Subcutaneous abdominal adipose tissue (tissue), 5 donors: ENCODE measurements around the gene CNOT1.

Experiments used
- H3K27ac ChIP-seq: one replicate; pipeline ENCODE4 v1.7.0; 2013; ENCODE audit warnings: low read depth, mild to moderate bottlenecking, inconsistent platforms, low read length, moderate library complexity
- H3K27me3 ChIP-seq, 5 donors: one replicate each; pipeline ENCODE4 v1.7.0; 2013; ENCODE audit warnings: low read length in 5 of 5, inconsistent platforms in 1 of 5; ENCODE audit not compliant: control insufficient read depth in 5 of 5, insufficient read depth in 4 of 5
- H3K36me3 ChIP-seq, 5 donors: one replicate each; pipeline ENCODE4 v1.7.0; 2013; ENCODE audit warnings: low read length in 5 of 5; ENCODE audit not compliant: control insufficient read depth in 5 of 5, insufficient read depth in 5 of 5
- H3K4me1 ChIP-seq, 5 donors: one replicate each; pipeline ENCODE4 v1.7.0; 2013; ENCODE audit warnings: low read length in 5 of 5, mild to moderate bottlenecking in 3 of 5, moderate library complexity in 1 of 5; ENCODE audit not compliant: control insufficient read depth in 5 of 5, insufficient read depth in 5 of 5
- H3K4me3 ChIP-seq, 5 donors: one replicate each; pipeline ENCODE4 v1.7.0; 2013; ENCODE audit warnings: low read length in 5 of 5, low read depth in 1 of 5
- H3K9ac ChIP-seq, 5 donors: one replicate each; pipeline ENCODE4 v1.7.0; 2013; ENCODE audit warnings: low read length in 5 of 5, mild to moderate bottlenecking in 4 of 5, moderate library complexity in 3 of 5
- H3K9me3 ChIP-seq, 5 donors: one replicate each; pipeline ENCODE4 v1.7.0; 2013; ENCODE audit warnings: low read length in 5 of 5; ENCODE audit not compliant: control insufficient read depth in 5 of 5
- donor health status: healthy.
- donor health status: healthy.
- donor health status: healthy.
- donor health status: healthy.
- donor health status: healthy.

The CNOT1 gene

DNA sequence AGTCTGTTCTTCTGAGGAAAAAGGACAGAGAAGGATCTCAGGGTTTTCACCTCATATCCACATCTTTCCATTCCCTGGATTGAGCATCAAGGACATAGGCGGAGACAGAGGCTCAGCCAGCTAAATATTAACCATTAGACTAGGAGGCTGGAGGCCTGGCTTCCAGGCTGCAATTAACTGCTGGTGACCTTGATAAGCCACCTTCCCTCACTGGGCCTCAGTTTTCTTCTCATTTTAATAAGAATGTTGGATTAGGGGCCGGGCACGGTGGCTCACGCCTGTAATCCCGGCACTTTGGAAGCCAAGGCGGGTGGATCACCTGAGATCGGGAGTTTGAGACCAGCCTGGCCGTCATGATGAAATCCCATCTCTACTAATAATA lies 25.6 kb upstream of the CNOT1 start:
- no peak overlapping the region for H3K4me3 ChIP-seq
- H3K36me3 ChIP-seq, result no peaks in the 10 kb centered on the region
- no peak overlapping the region for H3K9ac ChIP-seq
- no peak overlapping the region for H3K27ac ChIP-seq
- H3K4me1 ChIP-seq, result no peaks in the 10 kb centered on the region
- peaks cover 0 to 4% (median 0%) of the 10 kb centered on the region in 5 donors for H3K27me3 ChIP-seq
- H3K9me3 ChIP-seq, result no peaks in the 10 kb centered on the region

DNA sequence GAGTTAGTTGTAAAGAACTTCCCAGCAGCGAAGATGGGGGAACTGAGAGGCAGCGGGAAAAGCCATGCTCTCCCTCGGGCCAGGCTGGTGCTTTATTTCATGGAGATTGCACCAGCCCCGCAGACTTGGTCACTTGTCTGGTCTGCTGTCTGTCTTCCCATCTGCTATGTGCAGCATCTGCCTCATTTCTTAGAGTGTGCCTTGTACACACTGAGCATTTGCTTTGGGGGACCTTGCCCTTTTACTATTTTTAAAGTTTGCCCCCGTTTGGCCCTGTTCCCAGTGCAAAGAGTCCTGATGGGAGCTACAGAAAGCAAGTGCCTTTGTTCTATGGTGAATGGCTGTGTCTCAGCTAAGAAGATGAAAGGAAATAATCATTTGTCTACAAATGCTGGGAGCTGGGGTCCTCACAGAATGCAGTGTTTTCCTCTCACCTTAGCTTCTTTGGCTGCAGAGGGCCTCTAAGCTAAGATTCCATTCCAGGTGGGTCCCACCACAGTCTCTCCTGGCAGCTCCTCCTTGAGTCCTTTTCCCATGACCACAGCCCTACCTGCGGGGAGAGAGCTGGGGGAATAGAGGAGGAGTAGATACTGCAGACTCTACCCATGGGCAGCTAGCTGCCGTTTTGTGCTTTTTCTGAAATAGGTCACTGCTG lies 25.1 kb upstream of the CNOT1 start:
- Histone ChIP-seq H3K4me3 (no peak overlapping the region), H3K4me1 (peaks cover 0 to 3% (median 0%) of the 10 kb centered on the region in 5 donors), H3K9ac (no peak overlapping the region), H3K27me3 (peaks cover 0 to 4% (median 0%) of the 10 kb centered on the region in 5 donors), H3K9me3 (no peaks in the 10 kb centered on the region), H3K27ac (no peak overlapping the region), H3K36me3 (no peaks in the 10 kb centered on the region)

DNA sequence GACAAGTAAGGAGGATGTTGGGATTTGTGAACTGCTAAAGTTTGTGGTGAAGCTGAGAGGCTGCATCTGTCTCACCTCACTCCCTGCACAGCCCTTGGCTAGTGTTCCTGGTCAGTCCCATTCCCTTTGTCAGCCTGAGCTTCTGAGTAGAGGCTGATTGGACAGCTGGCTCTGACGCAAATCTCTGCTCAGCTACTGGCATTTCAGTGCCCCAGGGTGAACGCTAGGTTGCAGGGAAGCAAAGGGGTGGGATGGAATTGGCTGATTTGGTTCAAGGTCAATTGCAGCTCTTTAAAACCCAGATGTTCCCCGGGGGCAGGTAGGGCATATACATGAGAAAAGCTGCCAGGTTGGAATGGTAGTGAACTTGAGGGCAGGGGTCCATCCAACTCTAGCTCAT lies 23.1 kb upstream of the CNOT1 start:
- H3K9me3 ChIP-seq, result no peaks in the 10 kb centered on the region
- no peak overlapping the region for H3K9ac ChIP-seq
- H3K4me1 ChIP-seq, result peaks cover 0 to 7% (median 0%) of the 10 kb centered on the region in 5 donors
- peaks cover 0 to 4% (median 0%) of the 10 kb centered on the region in 5 donors for H3K27me3 ChIP-seq
- no peak overlapping the region for H3K27ac ChIP-seq
- no peaks in the 10 kb centered on the region for H3K36me3 ChIP-seq
- H3K4me3 ChIP-seq, result no peak overlapping the region

DNA sequence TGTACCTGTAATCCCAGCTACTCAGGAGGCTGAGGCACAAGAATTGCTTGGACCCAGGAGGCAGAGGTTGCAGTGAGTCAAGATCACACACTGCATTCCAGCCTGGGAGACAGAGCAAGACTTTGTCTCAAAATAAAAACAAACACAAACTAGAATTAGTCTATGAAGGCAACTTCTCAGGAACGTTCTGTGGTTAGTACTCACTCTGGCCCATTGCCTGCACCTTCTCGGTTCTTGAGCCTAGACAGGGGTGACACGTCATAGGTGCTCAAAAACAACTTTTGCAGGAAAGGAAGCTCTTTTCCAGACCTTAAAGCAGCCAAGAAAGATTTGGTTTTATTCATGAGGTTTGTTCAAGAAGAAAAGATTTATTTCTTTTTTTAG lies 22.3 kb upstream of the CNOT1 start:
- Histone ChIP-seq H3K27ac (no peak overlapping the region), H3K27me3 (peaks cover 0 to 4% (median 0%) of the 10 kb centered on the region in 5 donors), H3K4me1 (peaks cover 0 to 7% (median 0%) of the 10 kb centered on the region in 5 donors), H3K9ac (no peak overlapping the region), H3K4me3 (no peak overlapping the region), H3K36me3 (no peaks in the 10 kb centered on the region), H3K9me3 (no peaks in the 10 kb centered on the region)

DNA sequence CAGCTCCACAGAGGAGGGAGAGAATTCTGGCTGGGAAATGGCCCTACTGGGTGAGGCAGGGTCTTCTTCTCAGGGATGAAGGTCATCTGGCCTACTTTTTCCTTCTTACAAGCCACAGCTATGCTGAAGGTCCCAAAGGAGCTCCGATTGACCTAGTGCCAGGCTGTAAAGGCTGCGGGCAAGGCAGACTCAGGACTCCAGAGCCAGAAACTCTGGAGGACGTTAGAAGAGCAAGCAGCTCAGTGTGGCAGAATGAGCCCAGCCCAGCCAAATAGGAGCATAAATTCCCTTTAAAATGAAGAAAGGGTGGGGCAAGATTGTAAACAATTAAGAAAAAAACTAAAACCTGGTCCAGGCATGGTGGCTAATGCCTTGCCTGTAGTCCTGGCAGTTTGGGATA lies 20.1 kb upstream of the CNOT1 start:
- Histone ChIP-seq H3K4me3 (no peak overlapping the region), H3K4me1 (peaks cover 0 to 7% (median 0%) of the 10 kb centered on the region in 5 donors), H3K27ac (no peak overlapping the region), H3K36me3 (no peaks in the 10 kb centered on the region), H3K27me3 (peaks cover 0 to 4% (median 0%) of the 10 kb centered on the region in 5 donors), H3K9ac (no peak overlapping the region), H3K9me3 (no peaks in the 10 kb centered on the region)

DNA sequence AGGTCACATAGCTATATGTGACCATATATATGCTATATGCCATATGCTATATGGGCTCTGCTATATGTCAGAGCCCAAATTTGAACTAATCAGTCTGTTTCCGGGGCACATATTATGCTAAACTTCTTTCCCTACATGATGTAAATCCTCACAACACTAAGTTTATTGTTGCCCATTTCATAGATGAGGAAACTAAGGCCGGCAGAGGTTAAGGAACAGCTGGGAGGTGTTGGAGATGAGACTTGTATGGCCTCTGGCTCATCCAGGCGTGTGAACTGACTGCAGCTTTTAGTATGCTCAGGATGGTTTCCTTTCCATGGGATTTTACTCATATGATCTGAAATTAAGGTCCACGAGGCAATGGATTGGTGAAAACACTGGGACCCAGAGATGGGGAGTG lies 17.5 kb upstream of the CNOT1 start:
- H3K27me3 ChIP-seq, result no peaks in the 10 kb centered on the region
- H3K4me3 ChIP-seq, result no peak overlapping the region
- no peaks in the 10 kb centered on the region for H3K9me3 ChIP-seq
- no peaks in the 10 kb centered on the region for H3K36me3 ChIP-seq
- H3K27ac ChIP-seq, result no peak overlapping the region
- peaks cover 0 to 7% (median 0%) of the 10 kb centered on the region in 5 donors for H3K4me1 ChIP-seq
- no peak overlapping the region for H3K9ac ChIP-seq

DNA sequence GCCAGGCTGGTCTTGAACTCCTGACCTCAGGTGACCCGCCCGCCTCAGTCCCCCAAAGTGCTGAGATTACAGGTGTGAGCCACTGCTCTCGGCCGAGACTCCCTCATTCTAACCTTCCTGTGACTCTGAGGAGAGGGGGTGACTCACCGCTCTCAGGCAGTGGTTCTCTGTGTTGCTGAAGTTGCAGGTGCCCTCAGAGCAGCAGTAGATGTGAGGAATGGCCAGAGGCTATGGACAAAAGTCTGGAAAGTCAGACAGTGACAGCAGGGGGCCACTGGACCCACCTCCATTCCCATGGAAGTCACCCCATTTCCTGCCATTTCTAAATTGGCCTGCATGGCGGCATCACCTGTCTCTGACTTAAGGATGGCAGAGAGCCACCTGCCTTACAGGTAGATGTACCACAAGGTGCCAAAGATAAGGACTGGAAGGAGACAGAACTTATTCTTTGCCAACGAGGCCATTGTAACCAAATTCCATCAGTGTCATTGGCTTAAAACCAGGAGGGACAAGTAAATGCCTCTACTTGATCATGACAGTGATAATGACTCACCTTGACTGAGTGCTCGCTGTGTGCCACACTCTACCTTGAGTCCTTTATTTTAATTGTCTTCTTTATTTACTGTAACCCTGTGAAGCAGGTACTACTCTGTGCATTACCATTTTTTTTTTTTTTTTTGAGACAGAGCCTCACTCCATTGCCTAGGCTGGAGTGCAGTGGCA lies 15.3 kb upstream of the CNOT1 start:
- no peaks in the 10 kb centered on the region for H3K27me3 ChIP-seq
- no peak overlapping the region for H3K4me3 ChIP-seq
- H3K36me3 ChIP-seq, result no peaks in the 10 kb centered on the region
- H3K27ac ChIP-seq, result no peak overlapping the region
- H3K9me3 ChIP-seq, result no peaks in the 10 kb centered on the region
- H3K4me1 ChIP-seq, result peaks cover 0 to 6% (median 0%) of the 10 kb centered on the region in 5 donors
- no peak overlapping the region for H3K9ac ChIP-seq

DNA sequence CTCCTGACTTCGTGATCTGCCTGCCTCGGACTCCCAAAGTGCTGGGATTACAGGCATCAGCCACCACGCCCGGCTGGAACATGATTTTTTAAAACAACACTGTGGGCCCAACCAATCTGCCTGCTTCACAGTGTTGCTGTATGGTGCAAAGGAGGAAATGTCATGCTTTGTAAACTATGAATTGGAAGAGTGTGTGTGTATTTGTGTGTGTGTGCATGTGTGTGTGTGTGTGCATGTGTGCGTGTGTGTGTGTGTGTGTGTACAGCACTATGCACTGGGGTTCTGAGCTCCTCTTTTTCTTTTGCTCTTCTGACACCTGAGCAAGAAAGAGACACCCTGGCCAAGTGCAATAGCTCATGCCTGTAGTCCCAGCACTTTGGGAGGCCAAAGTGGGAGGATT lies 14.5 kb upstream of the CNOT1 start:
- no peaks in the 10 kb centered on the region for H3K36me3 ChIP-seq
- no peaks in the 10 kb centered on the region for H3K9me3 ChIP-seq
- H3K9ac ChIP-seq, result no peak overlapping the region
- no peaks in the 10 kb centered on the region for H3K27me3 ChIP-seq
- H3K27ac ChIP-seq, result no peak overlapping the region
- no peak overlapping the region for H3K4me3 ChIP-seq
- no peaks in the 10 kb centered on the region for H3K4me1 ChIP-seq

DNA sequence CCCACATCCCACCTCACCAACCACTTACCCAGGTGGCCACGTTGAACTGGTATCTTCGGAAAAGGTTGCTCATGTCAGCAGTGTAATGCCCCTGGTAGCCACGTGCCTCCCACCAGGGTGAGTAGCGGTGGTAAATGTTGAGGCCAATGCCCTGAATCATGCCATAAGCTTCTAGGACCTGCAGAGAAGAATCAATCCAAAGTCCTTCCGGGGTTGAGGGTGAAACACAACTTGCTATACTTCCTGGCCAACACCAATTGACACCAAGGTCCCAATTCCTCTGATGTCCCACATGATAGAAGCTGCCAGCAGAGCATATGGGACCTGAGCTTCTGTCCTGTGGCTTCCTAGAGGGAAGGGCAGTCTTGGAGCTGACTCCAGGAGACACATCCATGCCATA lies 11.3 kb upstream of the CNOT1 start:
- Histone ChIP-seq H3K9me3 (no peaks in the 10 kb centered on the region), H3K36me3 (no peaks in the 10 kb centered on the region), H3K27me3 (no peaks in the 10 kb centered on the region), H3K4me3 (no peak overlapping the region), H3K27ac (no peak overlapping the region), H3K4me1 (peaks cover 0 to 4% (median 0%) of the 10 kb centered on the region in 5 donors), H3K9ac (no peak overlapping the region)

DNA sequence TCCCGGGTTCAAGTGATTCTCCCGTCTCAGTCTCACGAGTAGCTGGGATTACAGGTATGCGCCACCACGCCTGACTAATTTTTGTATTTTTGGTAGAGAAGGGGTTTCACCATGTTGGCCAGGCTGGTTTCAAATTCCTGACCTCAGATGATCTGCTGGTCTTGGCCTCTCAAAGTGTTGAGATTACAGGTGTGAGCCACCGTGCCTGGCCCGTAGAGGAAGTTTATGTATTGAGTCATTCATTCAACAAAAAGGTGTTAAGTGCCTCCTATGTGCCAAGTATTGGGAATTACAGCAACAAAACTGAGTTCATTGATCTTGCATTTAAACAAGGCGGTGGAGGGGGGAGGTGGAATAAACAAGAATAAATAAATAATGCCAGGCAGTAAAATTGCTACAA lies 10.2 kb upstream of the CNOT1 start:
- no peaks in the 10 kb centered on the region for H3K27me3 ChIP-seq
- H3K36me3 ChIP-seq, result no peaks in the 10 kb centered on the region
- peaks cover 0 to 4% (median 0%) of the 10 kb centered on the region in 5 donors for H3K4me1 ChIP-seq
- no peaks in the 10 kb centered on the region for H3K9me3 ChIP-seq
- H3K27ac ChIP-seq, result no peak overlapping the region
- no peak overlapping the region for H3K4me3 ChIP-seq
- H3K9ac ChIP-seq, result no peak overlapping the region
